ENCODE results near the gene STX16. TPM values are rescaled to one million over a fixed set of nuclear protein-coding genes. Genes with fewer than 3 reads are reported as not detected.
A peak's percentile ranks its signal among the peaks of the same experiment; 100 is the strongest.

The STX16 gene
- total and polyA plus RNA-seq, 2 of the 13 experiments (the other 11 are each of a cell fraction or from before 2014, with no cell fraction given), result 28.0 to 72.7 TPM

DNA sequence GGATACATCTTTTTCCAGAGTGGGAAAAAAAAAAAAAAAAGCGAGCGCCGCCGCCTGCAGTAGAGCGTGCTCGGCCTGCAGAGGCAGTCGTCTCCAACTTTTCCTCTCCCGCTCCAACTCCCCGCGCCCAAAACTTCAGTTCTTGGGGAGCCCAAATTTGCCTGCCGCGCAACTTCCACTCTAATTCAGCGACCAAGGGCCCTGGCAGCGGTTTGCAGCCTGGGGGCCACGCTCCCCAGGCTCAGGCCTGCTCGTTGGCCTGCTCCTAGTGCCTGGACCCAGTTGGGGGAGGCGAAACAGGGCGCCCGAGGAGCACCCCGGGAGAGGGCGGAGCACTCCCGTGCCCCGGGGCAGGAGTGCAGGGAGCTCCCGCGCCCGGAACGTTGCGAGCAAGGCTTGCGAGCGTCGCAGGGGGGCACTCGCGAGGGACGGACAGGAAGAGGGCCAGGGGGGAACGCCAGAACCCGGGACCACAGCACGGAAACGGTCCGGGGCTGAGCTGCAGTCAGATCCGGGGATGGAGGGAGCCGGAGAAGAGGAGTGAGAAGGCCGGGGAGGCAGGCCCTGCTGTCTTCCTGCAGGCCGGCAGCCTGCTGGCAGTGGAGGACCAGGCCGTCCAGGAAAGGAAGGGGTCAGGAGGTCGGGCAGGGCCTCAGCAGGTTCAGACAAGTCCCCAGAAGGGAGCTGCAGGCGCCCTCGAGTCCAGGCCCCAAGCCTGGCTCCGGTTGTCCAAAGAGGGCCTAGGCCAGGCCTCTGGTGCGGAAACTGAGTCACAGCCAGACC, at the start of gene STX16 (continued):
- TF ChIP-seq ZNF234 (CRISPR knock-in tag; conservative IDR thresholded peaks at IDR 0.05), result peak; percentile 96
- peak; percentile 98 for TF ChIP-seq ZNF816 (CRISPR knock-in tag; IDR thresholded peaks at IDR 0.05; ENCODE audit: borderline replicate concordance)
- TF ChIP-seq, protein P1, sequence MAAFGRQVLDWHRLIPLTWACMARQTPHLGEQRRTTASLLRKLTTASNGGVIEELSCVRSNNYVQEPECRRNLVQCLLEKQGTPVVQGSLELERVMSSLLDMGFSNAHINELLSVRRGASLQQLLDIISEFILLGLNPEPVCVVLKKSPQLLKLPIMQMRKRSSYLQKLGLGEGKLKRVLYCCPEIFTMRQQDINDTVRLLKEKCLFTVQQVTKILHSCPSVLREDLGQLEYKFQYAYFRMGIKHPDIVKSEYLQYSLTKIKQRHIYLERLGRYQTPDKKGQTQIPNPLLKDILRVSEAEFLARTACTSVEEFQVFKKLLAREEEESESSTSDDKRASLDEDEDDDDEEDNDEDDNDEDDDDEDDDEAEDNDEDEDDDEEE (CRISPR knock-in tag; IDR thresholded peaks at IDR 0.05), result peak; percentile 99; the same call in 1 of the 2 replicates
- peak; percentile 99 for TF ChIP-seq SAFB2 (CRISPR knock-in tag; IDR thresholded peaks at IDR 0.05; ENCODE audit: borderline replicate concordance, low read depth)
- TF ChIP-seq LCORL (IDR thresholded peaks at IDR 0.05), result peak; percentile 94
- peak; percentile 100 for TF ChIP-seq LCORL (CRISPR knock-in tag; IDR thresholded peaks at IDR 0.05)
- TF ChIP-seq ZMYM3 (CRISPR knock-in tag; IDR thresholded peaks at IDR 0.05), result peak; percentile 98
- no peak for TF ChIP-seq TCF12 (IDR thresholded peaks at IDR 0.05)
- peak; percentile 97 for TF ChIP-seq TCF12 (CRISPR knock-in tag; IDR thresholded peaks at IDR 0.05)
- TF ChIP-seq, protein P2, sequence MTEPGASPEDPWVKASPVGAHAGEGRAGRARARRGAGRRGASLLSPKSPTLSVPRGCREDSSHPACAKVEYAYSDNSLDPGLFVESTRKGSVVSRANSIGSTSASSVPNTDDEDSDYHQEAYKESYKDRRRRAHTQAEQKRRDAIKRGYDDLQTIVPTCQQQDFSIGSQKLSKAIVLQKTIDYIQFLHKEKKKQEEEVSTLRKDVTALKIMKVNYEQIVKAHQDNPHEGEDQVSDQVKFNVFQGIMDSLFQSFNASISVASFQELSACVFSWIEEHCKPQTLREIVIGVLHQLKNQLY (CRISPR knock-in tag; IDR thresholded peaks at IDR 0.05), result peak; percentile 85
- no peak for TF ChIP-seq MAFG (CRISPR knock-in tag; IDR thresholded peaks at IDR 0.05)
- TF ChIP-seq NFRKB (IDR thresholded peaks at IDR 0.05), result no peak
- peak; percentile 16; the same call in 1 of the 2 replicates for TF ChIP-seq MTA3 (CRISPR knock-in tag; IDR thresholded peaks at IDR 0.05)
- TF ChIP-seq NCOA5 (CRISPR knock-in tag; IDR thresholded peaks at IDR 0.05), result no peak
- TF ChIP-seq ZNF260 (CRISPR knock-in tag; IDR thresholded peaks at IDR 0.05; ENCODE audit: borderline replicate concordance, low read depth), result peak; percentile 64; the same call in 1 of the 2 replicates
- TF ChIP-seq, protein P3, sequence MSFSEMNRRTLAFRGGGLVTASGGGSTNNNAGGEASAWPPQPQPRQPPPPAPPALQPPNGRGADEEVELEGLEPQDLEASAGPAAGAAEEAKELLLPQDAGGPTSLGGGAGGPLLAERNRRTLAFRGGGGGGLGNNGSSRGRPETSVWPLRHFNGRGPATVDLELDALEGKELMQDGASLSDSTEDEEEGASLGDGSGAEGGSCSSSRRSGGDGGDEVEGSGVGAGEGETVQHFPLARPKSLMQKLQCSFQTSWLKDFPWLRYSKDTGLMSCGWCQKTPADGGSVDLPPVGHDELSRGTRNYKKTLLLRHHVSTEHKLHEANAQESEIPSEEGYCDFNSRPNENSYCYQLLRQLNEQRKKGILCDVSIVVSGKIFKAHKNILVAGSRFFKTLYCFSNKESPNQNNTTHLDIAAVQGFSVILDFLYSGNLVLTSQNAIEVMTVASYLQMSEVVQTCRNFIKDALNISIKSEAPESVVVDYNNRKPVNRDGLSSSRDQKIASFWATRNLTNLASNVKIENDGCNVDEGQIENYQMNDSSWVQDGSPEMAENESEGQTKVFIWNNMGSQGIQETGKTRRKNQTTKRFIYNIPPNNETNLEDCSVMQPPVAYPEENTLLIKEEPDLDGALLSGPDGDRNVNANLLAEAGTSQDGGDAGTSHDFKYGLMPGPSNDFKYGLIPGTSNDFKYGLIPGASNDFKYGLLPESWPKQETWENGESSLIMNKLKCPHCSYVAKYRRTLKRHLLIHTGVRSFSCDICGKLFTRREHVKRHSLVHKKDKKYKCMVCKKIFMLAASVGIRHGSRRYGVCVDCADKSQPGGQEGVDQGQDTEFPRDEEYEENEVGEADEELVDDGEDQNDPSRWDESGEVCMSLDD (CRISPR knock-in tag; IDR thresholded peaks at IDR 0.05; ENCODE audit: borderline replicate concordance), result peak; percentile 99
- TF ChIP-seq ZBTB42 (CRISPR knock-in tag; IDR thresholded peaks at IDR 0.05), result peak; percentile 67; the same call in 1 of the 2 replicates
- TF ChIP-seq STAG1 (CRISPR knock-in tag; IDR thresholded peaks at IDR 0.05), result peak; percentile 48
- TF ChIP-seq AGO2 (optimal IDR thresholded peaks at IDR 0.05; ENCODE audit: low read depth, low read length), result peak; percentile 91
- TF ChIP-seq GTF3A (CRISPR knock-in tag; conservative IDR thresholded peaks at IDR 0.05), result peak; percentile 98
- TF ChIP-seq GABPB1 (CRISPR knock-in tag; IDR thresholded peaks at IDR 0.05), result peak; percentile 100
- TF ChIP-seq, protein P4, sequence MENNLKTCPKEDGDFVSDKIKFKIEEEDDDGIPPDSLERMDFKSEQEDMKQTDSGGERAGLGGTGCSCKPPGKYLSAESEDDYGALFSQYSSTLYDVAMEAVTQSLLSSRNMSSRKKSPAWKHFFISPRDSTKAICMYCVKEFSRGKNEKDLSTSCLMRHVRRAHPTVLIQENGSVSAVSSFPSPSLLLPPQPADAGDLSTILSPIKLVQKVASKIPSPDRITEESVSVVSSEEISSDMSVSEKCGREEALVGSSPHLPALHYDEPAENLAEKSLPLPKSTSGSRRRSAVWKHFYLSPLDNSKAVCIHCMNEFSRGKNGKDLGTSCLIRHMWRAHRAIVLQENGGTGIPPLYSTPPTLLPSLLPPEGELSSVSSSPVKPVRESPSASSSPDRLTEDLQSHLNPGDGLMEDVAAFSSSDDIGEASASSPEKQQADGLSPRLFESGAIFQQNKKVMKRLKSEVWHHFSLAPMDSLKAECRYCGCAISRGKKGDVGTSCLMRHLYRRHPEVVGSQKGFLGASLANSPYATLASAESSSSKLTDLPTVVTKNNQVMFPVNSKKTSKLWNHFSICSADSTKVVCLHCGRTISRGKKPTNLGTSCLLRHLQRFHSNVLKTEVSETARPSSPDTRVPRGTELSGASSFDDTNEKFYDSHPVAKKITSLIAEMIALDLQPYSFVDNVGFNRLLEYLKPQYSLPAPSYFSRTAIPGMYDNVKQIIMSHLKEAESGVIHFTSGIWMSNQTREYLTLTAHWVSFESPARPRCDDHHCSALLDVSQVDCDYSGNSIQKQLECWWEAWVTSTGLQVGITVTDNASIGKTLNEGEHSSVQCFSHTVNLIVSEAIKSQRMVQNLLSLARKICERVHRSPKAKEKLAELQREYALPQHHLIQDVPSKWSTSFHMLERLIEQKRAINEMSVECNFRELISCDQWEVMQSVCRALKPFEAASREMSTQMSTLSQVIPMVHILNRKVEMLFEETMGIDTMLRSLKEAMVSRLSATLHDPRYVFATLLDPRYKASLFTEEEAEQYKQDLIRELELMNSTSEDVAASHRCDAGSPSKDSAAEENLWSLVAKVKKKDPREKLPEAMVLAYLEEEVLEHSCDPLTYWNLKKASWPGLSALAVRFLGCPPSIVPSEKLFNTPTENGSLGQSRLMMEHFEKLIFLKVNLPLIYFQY (CRISPR knock-in tag; IDR thresholded peaks at IDR 0.05; ENCODE audit: borderline replicate concordance), result peak; percentile 93; the same call in 1 of the 2 replicates
- no peak for TF ChIP-seq ZNF10 (CRISPR knock-in tag; IDR thresholded peaks at IDR 0.05; ENCODE audit: borderline replicate concordance, low read depth)
